ENCODE results near the gene ALS2.

- no peak for TF ChIP-seq TARDBP (IDR thresholded peaks at IDR 0.05)
- no peak for TF ChIP-seq FOXA1 (IDR thresholded peaks at IDR 0.05)
- no peak for TF ChIP-seq SP1 (IDR thresholded peaks at IDR 0.05)
- no peak for TF ChIP-seq FOXM1 (IDR thresholded peaks at IDR 0.05; ENCODE audit: borderline replicate concordance)
- no peak for TF ChIP-seq NFRKB (IDR thresholded peaks at IDR 0.05)
- no peak for TF ChIP-seq HDGF (IDR thresholded peaks at IDR 0.05; ENCODE audit: borderline replicate concordance)
- TF ChIP-seq SUZ12 (IDR thresholded peaks at IDR 0.05) = no peak
- TF ChIP-seq L3MBTL2 (conservative IDR thresholded peaks at IDR 0.05) = peak; percentile 45; the same call in 1 of the 2 replicates
- TF ChIP-seq ARNT (IDR thresholded peaks at IDR 0.05) = no peak
- TF ChIP-seq ZNF384 (IDR thresholded peaks at IDR 0.05) = no peak
- no peak for TF ChIP-seq FOXK2 (IDR thresholded peaks at IDR 0.05)
- TF ChIP-seq CTBP1 (IDR thresholded peaks at IDR 0.05; ENCODE audit: borderline replicate concordance) = no peak
- TF ChIP-seq BHLHE40 (IDR thresholded peaks at IDR 0.05; ENCODE audit: borderline replicate concordance) = no peak
Measured at GRCh38 chr2:201779901-201780673, 646 bp downstream of the ALS2 start.

Measured in HEK293T (cell line).